GM21528 (cell line): ENCODE results near the gene GSX1.
"Not testable (repeated sequence)": the region's sequence is repeated elsewhere in the genome, so short reads cannot be mapped to it uniquely, and the experiment has no call there.

ENCODE experiments used
- ATAC-seq: cut with Tn5 transposase; IDR thresholded peaks from one replicate; pipeline ENCODE4 v1.9.1; 2021; ENCODE audit warnings: mild to moderate bottlenecking, moderate library complexity; ENCODE audit not compliant: unreplicated experiment, low FRiP score

GSX1 gene

DNA sequence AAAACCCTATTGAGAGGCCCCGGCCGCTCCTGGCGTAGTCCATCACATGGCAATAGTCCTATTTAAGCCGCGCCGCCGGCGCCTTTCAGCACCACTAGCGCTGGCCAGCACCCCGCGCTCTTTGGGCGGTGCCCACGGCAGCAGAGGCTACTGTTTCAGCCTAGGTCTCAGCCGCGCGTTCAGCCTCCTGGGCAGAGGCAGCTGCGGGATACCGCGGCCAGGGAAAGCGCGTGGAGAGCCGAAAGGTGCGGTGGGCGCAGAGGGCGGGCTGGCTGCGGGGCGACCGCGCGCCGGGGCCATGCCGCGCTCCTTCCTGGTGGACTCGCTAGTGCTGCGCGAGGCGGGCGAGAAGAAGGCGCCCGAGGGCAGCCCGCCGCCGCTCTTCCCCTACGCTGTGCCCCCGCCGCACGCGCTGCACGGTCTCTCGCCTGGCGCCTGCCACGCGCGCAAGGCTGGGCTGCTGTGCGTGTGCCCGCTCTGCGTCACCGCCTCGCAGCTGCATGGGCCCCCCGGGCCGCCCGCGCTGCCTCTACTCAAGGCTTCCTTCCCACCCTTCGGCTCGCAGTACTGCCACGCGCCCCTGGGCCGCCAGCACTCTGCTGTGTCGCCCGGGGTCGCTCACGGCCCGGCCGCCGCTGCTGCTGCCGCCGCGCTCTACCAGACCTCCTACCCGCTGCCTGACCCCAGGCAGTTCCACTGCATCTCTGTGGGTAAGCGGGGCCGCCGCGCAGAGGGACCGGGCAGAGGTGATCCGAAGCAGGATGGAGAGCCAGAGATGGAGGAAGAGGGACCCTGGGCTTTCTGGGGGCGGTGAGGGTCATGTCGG, at the start of gene GSX1:
GSX1 (plus strand) TSS at position 91 of the 826 bp plus-strand sequence; CDS start at position 299, 208 bp downstream.
- no peak for ATAC-seq

DNA sequence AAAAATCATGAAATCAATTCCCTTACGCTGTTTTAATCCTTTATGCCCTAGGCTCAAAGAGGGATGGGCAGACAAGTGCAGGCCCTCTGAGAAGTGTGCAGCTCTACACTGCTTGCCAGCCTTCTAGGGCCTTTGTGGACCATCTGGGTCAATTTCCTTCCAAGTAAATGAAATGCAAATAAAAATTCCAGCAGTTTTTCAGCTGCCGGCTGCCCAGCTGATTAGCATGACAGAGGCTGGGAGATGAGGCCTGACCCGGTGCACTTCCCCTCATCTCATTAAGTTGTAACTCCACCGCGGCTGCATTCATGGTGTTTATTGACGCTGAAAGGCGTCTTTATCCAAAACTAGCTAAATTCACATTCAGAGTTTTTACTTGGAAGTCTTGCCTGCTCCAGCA, 47.5 kb upstream of the GSX1 start:
- no peak for ATAC-seq

DNA sequence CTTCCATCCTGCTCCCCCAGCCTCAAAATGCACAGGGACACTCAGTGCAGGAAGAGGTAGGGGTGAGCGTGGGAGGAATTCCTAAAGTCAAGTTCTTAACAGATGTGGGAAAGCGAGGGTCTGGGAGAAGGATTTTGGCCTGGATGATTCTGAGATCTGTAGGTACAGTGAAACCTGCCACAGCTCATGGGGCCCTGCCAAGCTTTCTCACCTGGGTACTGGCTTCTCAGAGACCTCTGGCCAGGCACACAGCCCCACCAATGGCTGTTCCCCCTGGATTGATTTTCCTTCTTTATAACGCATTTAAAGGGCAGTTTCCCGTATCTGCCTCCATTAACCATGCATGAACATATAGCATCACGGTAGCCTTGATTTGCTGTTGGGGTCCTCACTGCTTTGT, 47.0 kb upstream of the GSX1 start:
- ATAC-seq = no peak

DNA sequence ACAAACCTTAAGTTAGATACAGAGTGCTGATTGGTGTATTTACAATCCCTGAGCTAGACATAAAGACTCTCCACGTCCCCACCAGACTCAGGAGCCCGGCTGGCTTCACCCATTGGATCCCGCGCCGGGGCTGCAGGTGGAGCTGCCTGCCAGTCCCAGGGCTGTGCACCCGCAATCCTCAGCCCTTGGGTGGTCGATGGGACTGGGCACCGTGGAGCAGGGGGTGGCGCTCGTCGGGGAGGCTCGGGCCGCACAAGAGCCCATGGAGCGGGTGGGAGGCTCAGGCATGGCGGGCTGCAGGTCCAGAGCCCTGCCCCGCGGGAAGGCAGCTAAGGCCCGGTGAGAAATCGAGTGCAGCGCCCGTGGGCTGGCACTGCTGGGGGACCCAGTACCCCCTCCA, 44.1 kb upstream of the GSX1 start:
- not testable (repeated sequence) for ATAC-seq

DNA sequence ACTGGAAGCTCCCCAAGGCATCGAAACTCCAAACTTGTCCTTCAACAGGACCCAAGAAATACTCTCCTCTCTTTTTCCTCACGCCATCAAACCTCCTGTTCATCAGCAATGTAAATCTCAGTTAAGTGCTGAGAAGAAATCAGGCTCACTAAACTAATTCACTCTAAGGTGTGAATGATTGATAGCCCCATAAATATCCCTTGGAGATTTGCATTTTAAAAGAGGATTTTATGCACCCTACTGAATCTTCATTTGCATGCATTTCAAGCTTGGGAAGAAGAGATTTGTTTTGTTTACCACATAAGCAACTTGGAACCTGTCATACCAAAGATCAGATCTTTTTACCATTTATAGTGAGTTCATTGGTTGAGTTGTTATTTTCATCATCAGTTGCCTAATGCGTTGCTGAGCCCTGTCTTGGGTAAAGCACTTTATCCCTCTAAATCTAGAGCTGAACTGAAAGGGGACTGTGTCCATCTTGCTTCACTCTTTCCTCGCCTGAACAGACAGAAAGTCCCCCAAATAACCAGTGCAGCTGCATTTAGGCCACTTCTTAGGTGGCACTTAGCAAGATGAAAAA, 40.2 kb upstream of the GSX1 start:
- ATAC-seq = no peak

DNA sequence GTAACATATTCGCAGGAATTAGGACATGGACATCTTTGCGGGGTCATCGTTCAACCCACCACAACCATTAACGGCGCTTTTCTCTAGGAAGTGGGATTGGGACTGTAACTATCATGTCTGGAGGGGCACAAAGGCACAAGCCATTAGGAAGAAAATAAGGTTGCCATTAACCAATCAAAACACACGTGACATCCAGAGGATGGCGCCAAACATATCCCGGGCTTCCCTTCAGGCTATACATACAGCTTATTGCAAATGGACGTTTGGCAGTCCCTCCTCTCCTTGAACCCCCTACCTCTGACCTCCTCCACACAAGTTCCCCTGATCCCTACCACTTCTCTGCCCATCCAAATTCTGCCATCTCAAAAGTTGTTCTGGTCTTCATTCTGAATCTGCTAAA, 26.6 kb upstream of the GSX1 start:
- no peak for ATAC-seq

DNA sequence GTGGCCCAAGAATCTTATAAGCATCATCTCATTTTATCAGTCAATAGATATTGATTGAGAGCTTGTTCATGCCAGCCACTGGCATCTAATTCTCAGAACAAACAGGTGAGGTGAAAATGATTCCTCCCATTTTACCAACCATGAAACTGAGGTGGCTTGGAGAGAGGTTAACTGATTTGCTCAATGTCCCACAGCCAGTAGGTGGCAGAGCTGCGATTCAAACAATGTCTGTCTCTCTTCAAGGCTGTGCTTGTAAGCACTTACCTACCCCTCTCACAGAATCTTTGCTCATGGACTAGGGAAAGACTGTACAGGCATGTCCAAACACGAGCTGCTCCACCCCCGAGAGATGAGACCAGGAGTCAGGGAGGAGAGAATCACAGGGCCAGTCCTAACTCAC, 21.5 kb upstream of the GSX1 start:
- ATAC-seq = no peak

DNA sequence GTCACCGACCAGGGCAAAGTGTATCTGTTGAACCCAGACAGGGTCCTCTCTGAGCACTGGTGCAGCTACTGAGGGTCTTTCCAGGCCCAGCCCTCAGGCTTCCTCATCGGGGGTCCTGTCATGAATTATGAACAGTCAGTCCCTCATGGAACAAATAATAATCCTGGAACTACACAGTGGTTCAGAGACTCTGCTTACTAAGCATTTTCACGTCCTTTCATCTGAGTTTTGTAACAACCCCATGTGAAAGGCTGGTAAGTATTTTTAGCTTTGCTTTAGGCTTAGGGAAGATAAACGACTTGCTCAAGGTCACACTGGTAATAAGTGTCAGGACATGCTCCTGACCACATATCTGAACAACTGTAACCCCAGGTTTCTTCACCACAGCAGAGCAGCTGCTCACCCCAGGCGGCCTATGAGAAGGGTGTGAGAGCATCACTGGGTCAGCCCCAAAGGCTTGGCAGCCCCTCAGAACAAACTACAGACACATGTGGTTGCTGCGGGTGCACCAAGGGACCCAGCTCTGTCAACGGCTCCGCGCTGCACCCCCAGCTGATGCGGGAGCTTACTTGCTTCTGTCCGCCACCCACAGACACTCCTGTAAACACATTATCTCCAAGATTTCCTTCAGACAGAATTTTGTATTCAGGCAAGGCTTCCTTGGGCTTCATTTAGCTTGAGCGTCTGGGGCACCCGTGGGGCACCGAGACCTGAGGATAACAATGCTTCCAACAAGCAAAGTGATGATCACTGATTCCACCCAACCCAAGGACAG, 19.4 kb upstream of the GSX1 start:
- ATAC-seq = no peak

DNA sequence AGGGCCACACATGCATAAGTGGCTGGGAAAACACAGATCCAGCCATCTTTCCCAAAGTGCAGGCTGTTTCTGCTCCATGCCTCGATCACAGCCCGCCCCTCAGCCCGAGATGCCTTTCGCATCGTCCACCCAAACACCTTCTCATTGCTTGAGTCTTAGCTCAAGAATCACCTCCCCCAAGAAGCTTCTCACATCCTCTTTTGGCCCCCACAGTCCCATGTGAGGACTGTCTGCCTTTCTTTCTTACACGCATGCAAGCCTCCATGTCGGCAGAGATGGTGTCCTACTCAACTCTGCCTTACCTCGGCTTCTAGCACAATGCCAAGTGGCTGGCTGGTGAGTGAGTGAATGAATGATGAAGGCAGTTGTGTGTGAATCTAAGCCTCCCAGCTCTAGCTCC, 18.1 kb upstream of the GSX1 start:
- no peak for ATAC-seq

DNA sequence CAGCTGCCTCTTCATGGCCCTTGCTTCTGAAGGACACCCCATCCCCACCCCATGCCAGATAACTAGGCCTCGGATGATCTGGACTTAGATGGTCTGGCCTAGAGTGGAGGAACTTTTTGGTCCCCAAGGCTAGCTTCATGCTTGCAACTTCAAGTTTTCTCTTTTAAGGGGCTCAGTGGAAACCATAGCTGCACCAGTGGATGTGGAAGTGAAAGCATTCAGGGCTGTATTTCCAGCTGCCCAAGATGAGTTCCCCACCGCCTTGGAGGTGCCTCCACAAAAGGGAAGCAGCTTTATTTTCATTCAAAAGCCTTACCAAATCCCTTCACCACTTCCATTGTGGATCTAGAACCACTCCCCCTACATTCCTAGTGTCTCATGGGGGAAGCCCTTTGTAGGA, 17.6 kb upstream of the GSX1 start:
- no peak for ATAC-seq

DNA sequence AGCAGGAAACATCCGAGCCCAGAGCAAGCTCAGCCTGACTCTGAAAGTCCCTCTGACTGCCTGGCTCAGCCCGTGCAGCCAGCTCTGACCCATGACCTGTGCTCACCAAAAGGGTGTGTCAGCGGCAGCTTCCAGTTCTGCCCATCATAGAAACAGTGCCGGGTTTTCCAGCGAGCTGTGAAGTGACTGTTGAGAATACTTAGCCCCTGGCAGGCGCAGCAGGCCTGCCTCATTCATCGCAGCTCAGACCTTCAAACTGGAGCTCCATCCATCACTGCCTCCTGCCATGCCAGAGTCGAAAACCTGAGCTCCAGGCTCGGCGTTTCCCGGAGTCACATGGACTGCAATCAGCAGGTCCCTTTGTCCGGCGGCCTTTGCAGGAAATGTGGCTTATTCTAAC, 16.3 kb upstream of the GSX1 start:
- no peak for ATAC-seq

DNA sequence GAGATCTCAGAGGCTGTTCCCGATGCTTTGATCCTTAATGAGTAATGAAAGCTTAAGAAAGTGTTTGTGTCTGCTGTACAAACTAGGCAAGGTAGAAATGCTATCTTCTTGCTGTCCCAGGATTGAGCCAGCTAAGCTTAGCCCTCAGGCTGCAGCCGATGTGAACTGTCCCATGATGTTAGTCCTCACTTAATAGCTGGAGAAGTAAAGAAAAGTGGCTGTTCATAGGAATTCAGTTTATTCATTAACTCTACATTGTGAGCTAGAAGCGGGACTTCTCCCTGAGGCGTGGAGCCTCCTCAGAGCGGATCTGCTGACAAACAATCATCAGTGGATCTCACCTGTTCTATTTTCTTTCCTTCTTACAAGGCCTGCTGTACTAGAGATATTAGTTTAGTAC, 10.1 kb upstream of the GSX1 start:
- ATAC-seq = no peak

DNA sequence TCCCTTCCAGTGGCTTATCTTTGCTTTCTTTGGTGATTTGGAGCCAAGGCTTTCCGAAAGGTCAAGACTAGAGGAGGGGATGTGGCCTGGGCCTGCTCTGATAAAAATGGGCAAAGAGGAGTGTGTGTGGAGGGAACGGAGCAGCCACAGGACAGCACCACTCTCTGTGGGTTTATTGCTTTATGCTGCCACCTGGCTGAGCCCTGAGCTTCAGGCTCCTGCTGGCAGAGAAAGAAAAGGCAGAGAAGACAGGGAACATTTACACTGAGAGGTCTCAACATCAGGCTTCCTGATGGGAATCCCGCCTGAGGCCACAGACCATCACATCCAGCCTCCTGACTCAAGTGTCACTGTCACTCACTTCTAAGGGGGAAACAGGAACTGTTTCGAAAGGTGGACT, 9.2 kb upstream of the GSX1 start:
- no peak for ATAC-seq

DNA sequence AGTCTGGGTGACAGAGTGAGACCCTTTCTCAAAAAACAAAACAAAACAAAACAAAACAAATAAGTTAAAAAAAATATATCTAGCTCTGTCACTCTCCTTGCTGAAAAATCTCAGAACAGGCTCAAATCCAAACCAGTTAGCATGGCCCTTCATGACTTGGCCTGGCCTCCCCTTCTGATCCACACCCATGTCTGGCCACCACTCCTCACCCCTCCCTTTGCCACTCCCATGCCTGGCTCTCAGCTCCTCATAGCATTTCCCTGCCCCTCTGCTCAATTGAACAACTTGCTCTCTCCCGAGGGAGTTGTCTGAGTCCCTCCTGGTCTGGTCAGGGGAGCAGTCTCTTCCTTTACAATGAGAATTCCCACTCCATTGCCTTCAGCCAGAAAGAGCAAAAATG, 4.0 kb upstream of the GSX1 start:
- ATAC-seq = no peak

DNA sequence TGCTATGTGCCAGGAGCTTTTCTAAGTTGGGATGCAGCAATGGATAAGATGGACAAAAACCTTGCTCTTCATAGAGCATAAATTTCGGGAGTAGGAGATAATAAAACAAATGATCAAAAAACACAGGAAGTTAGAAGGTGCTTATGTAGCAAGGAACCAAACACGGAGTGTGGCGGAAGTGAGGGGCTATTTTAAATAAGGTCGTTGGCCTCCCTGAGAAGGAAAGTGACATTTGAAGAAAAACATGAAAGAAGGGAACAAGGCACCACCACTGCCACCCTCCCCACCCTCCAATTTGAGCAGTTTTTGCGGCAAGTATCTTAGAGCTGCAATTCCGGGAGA, 3.2 kb upstream of the GSX1 start:
- ATAC-seq = no peak

DNA sequence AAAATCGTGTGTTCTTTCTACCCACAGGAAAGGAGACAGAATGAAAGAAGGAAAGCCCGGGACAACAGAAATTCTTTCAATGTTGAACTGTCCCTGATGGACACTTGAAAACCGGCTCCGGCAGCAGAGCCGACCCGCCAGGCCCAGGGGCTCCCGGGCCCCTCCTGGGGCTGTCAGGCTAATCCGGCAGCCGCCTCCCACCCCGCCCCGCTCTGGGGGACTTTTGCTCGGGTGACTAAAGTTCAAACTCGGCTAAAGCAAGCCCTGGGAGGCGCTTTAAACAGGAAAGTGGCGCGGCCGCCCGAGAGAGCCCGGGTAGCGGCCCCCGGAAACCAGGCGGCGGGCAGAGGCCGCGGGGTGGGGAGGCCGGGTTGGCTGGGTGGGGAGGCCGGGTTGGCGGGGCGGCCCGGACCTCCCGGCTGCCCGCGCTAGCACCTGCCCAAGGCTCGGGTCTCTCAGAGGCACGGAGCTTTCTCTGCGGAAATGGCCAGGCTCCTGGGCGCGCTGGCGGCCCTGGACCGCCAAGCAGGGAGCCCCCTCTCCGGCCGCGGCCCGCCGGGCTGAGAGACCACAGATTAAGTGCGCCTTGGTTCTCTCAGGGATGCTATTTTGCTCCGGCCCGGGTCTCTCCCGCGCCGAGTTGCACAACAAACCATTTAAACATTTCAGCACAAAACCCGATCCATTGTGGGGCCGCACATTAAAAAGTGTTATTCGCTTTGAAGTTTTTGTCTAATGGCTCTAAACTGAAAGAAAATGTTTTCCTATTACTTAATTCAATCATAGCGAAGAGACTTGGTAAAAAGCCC, 2.6 kb upstream of the GSX1 start:
- ATAC-seq = no peak

DNA sequence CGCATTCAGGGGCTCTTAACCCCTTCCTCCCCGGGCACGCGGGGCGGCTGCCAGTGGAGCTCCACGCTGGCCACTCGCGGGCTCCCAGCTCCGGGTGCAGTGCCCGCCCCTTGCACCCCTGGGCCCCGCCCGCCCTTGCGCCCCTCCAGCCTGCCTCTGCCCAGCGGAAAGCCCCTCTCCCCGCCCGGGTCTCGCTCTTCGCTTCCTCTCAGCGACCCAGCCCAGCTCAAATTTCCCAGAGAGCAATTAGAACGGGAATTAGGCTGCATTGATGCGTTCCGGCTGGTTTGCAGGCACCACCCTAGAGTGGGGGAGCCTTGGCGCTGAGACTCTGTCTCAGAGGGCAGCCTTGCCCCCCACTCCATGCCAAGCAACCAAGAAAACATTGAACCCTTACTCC, 1.8 kb upstream of the GSX1 start:
- no peak for ATAC-seq

DNA sequence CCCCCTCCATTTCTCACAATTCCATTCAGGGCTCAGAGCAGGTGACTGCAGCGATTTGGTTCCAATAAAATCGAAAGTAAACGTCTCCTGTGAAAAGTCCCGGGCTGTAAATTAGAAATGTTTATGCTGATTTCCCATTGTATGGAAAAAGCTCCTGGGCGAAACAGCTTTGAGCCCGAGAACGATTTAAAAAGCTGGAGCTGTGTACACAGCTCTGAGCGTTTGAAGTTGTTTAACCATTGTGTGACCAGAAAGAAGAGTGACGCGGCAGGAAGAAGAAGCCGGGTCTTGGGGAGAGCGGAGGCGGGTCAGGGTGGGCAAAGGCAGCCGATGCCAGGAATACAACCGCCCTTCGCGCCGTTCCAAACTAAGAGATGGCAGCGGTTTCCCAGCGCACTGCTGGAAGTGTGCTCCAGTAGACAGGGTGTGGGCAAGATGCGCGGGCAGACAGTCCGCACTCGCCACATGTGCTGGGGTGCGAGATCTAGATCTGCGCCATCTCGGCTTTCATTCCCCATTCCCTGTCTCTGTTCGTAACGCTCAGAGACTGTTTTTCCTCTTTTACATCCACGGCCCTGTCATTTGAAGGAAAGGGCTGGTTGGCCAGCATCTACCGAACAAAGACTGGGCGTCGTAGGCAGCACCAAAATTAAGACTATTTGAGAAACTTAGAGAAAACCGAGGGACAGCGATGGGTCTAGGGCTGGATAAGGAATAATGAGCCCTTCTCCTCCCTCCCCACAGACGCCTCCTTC, 960 bp upstream of the GSX1 start:
- ATAC-seq = no peak

DNA sequence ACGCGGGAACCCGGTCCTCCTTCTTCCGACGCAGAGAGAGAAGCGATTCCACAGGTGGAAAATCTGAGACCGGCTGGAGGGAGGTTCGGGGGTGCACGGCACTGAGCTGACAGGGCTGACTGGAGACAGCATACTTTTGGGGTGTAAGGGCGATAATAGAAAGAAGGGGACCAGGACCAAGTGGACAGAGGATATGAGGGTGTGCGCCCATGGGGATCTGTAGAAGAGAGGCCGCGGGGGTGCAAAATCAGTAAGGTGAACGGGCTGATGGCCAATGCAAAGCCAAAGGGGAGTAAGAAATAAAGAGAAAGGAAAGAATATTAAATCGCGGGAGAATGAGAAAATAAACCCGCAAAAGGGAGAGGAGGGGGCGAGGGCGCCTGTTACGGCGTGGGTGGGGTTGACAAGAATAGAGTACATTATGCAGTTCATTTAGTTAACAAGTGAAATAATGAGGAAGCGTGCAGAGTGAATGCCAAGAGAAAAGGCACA, 336 bp upstream of the GSX1 start:
- no peak for ATAC-seq
